ENCODE measurements around the gene HOXA3.
A peak's percentile ranks its signal among the peaks of the same experiment; 100 is the strongest.

The HOXA3 gene

GRCh38 chr7:27126596-27127327, 25.6 kb downstream of the HOXA3 start:
- DNase-seq, result no peak

GRCh38 chr7:27125986-27126394, 26.4 kb downstream of the HOXA3 start:
- DNase-seq, result no peak

- no peak for DNase-seq
Measured at GRCh38 chr7:27124902-27125689, 27.3 kb downstream of the HOXA3 start.

- DNase-seq, result peak; percentile 97
Measured at GRCh38 chr7:27124096-27124901, 28.1 kb downstream of the HOXA3 start.

GRCh38 chr7:27123477-27124053, 28.8 kb downstream of the HOXA3 start:
- no peak for DNase-seq

- no peak for DNase-seq
Measured at GRCh38 chr7:27123007-27123476, 29.3 kb downstream of the HOXA3 start.

GRCh38 chr7:27122077-27122910, 30.1 kb downstream of the HOXA3 start:
- no peak for DNase-seq

GRCh38 chr7:27121684-27122076, 30.7 kb downstream of the HOXA3 start:
- no peak for DNase-seq

- DNase-seq, result no peak
Measured at GRCh38 chr7:27119412-27119911, 32.9 kb downstream of the HOXA3 start.

GRCh38 chr7:27118580-27118979, 33.8 kb downstream of the HOXA3 start:
- DNase-seq, result no peak

- DNase-seq, result peak; percentile 70
Measured at GRCh38 chr7:27117887-27118491, 34.4 kb downstream of the HOXA3 start.

GRCh38 chr7:27116962-27117886, 35.2 kb downstream of the HOXA3 start:
- no peak for DNase-seq

GRCh38 chr7:27116031-27116961, 36.1 kb downstream of the HOXA3 start:
- no peak for DNase-seq

GRCh38 chr7:27115221-27116026, 37.0 kb downstream of the HOXA3 start:
- peak; percentile 58 for DNase-seq

GRCh38 chr7:27114881-27115220, 37.5 kb downstream of the HOXA3 start:
- DNase-seq, result no peak

GRCh38 chr7:27113991-27114769, 38.2 kb downstream of the HOXA3 start:
- peak; percentile 67 for DNase-seq

Measured in fibroblast of skin of abdomen (primary cell).